T-helper 1 cell treated with Interleukin-12 subunit alpha and Interleukin-12 subunit beta and Interleukin-4 antibody, amounts not matched to agents 30 μg/mL and 1 μg/mL, for 36 hours (primary cell): ENCODE measurements around the gene CTDP1.
"Not testable (repeated sequence)": the region's sequence is repeated elsewhere in the genome, so short reads cannot be mapped to it uniquely, and the experiment has no call there.

ENCODE experiments used
- H3K27ac Mint-ChIP-seq: one replicate; pipeline ENCODE4 v1.8.0; 2021; ENCODE audit warnings: mild to moderate bottlenecking, mixed read lengths
- H3K27me3 Mint-ChIP-seq: one replicate; pipeline ENCODE4 v1.8.0; 2021; ENCODE audit warnings: low read depth, mixed read lengths
- H3K36me3 Mint-ChIP-seq: one replicate; pipeline ENCODE4 v1.8.0; 2021; ENCODE audit warnings: low read depth, mixed read lengths
- H3K4me1 Mint-ChIP-seq: one replicate; pipeline ENCODE4 v1.8.0; 2021; ENCODE audit warnings: low read depth, mixed read lengths
- H3K4me3 Mint-ChIP-seq: one replicate; pipeline ENCODE4 v1.8.0; 2021; ENCODE audit warnings: mild to moderate bottlenecking, moderate library complexity, mixed read lengths
- H3K9me3 Mint-ChIP-seq: one replicate; pipeline ENCODE4 v1.8.0; 2021; ENCODE audit warnings: mixed read lengths

Gene CTDP1

DNA sequence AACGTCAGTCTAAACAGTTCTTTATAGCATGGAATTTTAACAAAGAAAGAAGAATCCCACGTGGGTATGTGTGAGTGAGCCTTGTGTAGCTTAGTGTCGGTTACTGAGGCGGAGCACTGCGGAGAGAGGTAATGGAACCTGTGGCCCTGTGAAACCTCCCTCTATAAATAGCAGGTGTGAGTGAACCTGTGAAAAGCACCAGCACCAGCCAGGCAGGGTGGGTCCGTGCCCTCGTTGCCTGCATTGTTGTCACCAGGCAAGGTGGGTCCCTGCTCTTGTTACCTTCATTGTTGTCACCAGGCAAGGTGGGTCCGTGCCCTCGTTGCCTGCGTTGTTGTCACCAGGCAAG lies 4.7 kb downstream of the CTDP1 start:
- Mint-ChIP-seq H3K27me3 (no peaks in the 10 kb centered on the region), H3K4me1 (peaks cover 63% of the 10 kb centered on the region), H3K9me3 (no peaks in the 10 kb centered on the region), H3K36me3 (peaks cover 18% of the 10 kb centered on the region), H3K4me3 (peak overlapping the region; percentile 85), H3K27ac (peak overlapping the region; percentile 58)

DNA sequence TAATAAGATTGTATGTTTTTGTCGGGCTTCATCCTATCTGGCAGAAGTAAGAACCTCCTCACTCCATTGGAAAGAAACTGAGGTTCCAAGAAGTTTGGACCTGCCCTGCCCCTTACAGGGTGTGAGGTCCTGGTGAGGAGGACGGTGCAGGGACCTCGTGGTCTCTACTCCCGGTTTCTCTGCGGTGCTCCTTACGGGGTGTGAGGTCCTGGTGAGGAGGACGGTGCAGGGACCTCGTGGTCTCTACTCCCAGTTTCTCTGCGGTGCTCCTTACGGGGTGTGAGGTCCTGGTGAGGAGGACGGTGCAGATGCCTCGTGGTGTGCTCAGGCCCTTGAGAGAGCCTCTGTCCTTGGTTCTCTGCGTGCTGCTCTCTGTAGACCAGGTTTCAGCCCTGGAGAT lies 5.2 kb downstream of the CTDP1 start:
- no peak overlapping the region for H3K27ac Mint-ChIP-seq
- peaks cover 63% of the 10 kb centered on the region for H3K4me1 Mint-ChIP-seq
- H3K4me3 Mint-ChIP-seq, result peak overlapping the region; percentile 85
- H3K36me3 Mint-ChIP-seq, result peaks cover 18% of the 10 kb centered on the region
- no peaks in the 10 kb centered on the region for H3K9me3 Mint-ChIP-seq
- H3K27me3 Mint-ChIP-seq, result no peaks in the 10 kb centered on the region

DNA sequence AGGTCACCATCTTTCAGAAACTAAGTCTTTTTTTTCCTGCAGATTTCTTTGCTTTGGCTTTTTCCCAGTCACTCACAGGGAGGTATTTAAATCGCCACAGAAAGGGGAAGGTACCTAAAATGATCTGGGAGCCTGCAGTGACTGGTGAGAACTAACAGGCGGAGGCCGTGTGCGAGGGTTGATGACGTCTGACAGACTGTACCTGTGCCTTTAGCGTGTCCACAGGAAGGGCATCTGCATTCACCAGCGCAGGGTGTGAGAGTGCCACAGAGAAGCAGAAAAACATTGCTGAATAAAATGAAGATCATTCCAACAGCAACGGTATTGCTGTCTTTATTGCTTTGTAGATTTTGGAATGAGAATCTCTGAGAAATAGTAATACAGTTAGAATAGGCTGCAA lies 5.7 kb downstream of the CTDP1 start:
- Mint-ChIP-seq H3K27me3 (no peaks in the 10 kb centered on the region), H3K9me3 (no peaks in the 10 kb centered on the region), H3K36me3 (peaks cover 18% of the 10 kb centered on the region), H3K4me1 (peaks cover 63% of the 10 kb centered on the region), H3K4me3 (no peak overlapping the region), H3K27ac (no peak overlapping the region)

GRCh38 chr18:79685971-79686370 lies 6.4 kb downstream of the CTDP1 start:
- Mint-ChIP-seq H3K9me3 (no peaks in the 10 kb centered on the region), H3K4me3 (peak overlapping the region; percentile 20), H3K27me3 (no peaks in the 10 kb centered on the region), H3K27ac (peak overlapping the region; percentile 6), H3K36me3 (peaks cover 15% of the 10 kb centered on the region), H3K4me1 (peaks cover 61% of the 10 kb centered on the region)

DNA sequence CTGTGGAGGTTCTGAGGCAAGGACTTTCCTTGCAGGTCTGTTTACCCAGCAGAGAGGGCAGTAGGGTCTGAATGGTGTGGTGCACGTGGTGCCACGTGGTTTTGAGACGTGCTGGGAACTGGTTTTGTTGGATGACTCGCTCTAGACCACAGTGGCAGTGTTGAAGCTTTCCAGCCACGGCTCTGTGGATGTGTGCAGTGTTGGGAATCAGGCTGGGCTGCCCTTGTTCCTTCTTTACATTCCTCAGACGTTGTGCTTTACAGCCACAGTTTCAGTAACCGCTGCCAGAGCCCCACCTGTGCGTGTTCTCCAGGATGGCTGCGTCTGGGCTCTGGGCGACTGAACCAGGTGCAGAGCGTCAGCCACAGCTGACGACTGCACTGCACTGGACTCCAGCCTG lies 8.2 kb downstream of the CTDP1 start:
- no peak overlapping the region for H3K4me3 Mint-ChIP-seq

DNA sequence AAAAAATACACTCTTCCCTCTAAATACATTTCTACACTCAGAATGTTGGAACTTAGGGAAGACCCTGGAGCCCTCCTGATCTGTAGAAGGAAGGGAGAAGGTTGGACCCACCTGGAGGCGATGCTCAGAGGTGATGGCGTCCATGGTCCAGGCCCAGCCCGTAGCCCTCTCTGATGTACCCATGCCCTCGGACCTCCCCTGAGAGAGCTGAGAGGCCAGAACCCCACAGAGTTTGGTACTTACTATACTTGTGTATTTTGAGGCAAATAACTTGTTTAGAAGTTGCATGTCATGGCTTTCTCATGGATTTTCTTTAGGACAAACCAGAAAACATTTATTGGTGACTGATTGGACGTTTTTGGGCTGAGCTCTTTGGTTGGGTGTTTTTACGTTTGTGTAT lies 10.5 kb downstream of the CTDP1 start:
- H3K9me3 Mint-ChIP-seq, result no peaks in the 10 kb centered on the region
- no peaks in the 10 kb centered on the region for H3K27me3 Mint-ChIP-seq
- H3K4me1 Mint-ChIP-seq, result peaks cover 27% of the 10 kb centered on the region
- peaks cover 9% of the 10 kb centered on the region for H3K36me3 Mint-ChIP-seq
- no peak overlapping the region for H3K27ac Mint-ChIP-seq
- no peak overlapping the region for H3K4me3 Mint-ChIP-seq

More for the DNA sequence above, 8.2 kb downstream of the CTDP1 start:
- Mint-ChIP-seq H3K27me3 (no peaks in the 10 kb centered on the region), H3K27ac (no peak overlapping the region), H3K9me3 (no peaks in the 10 kb centered on the region), H3K36me3 (peaks cover 11% of the 10 kb centered on the region), H3K4me1 (peaks cover 48% of the 10 kb centered on the region)

GRCh38 chr18:79690586-79691482 lies 11.2 kb downstream of the CTDP1 start:
- Mint-ChIP-seq H3K9me3 (no peaks in the 10 kb centered on the region), H3K27me3 (no peaks in the 10 kb centered on the region), H3K4me3 (no peak overlapping the region), H3K27ac (no peak overlapping the region), H3K36me3 (peaks cover 5% of the 10 kb centered on the region), H3K4me1 (peaks cover 21% of the 10 kb centered on the region)

DNA sequence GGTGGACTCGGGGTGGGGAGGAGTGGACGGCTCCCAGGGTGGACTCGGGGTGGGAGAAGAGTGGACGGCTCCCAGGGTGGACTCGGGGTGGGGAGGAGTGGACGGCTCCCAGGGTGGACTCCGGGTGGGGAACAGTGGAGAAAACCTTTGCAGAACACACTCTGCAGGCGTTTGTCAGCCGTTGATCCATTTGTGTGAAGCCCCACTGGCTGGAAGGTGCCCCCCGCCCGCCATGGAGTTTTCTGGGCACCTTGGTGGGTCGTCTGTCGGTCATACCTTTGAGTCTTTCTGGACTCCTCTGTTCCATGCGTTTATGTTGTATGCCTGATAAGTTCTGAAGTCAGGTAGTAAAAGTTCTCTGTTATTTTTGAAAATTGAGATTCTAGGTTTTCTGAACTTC lies 12.5 kb downstream of the CTDP1 start:
- Mint-ChIP-seq H3K27ac (no peak overlapping the region), H3K4me1 (peaks cover 16% of the 10 kb centered on the region), H3K27me3 (no peaks in the 10 kb centered on the region), H3K36me3 (no peaks in the 10 kb centered on the region), H3K4me3 (no peak overlapping the region), H3K9me3 (no peaks in the 10 kb centered on the region)

DNA sequence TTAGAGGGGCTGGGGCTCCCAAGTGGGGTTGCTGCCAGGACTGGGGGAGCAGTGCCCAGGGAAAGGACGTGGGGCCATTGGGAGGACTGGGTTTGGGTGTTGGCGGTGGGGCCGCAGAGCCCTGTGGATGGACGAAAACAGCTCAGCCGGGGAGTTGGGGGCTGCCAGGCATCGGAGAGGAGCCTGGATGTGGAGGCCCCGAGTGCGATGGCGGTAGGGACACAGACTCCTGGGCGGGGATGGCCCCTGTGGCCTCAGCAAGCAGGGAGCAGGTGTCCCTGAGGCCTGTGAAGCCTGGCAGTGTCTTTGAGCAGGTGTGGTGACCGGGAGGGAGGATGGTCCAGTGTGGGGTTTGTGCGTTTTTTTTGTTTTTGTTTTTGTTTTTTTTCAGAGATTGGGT lies 13.3 kb downstream of the CTDP1 start:
- peak overlapping the region; percentile 69 for H3K27ac Mint-ChIP-seq

GRCh38 chr18:79693561-79694205 lies 14.1 kb downstream of the CTDP1 start:
- Mint-ChIP-seq H3K27me3 (no peaks in the 10 kb centered on the region), H3K27ac (no peak overlapping the region), H3K4me3 (no peak overlapping the region), H3K9me3 (no peaks in the 10 kb centered on the region), H3K36me3 (peaks cover 9% of the 10 kb centered on the region), H3K4me1 (peaks cover 12% of the 10 kb centered on the region)

More for the DNA sequence above, 13.3 kb downstream of the CTDP1 start:
- H3K4me3 Mint-ChIP-seq, result no peak overlapping the region
- no peaks in the 10 kb centered on the region for H3K27me3 Mint-ChIP-seq
- H3K9me3 Mint-ChIP-seq, result no peaks in the 10 kb centered on the region
- peaks cover 13% of the 10 kb centered on the region for H3K4me1 Mint-ChIP-seq
- H3K36me3 Mint-ChIP-seq, result peaks cover 5% of the 10 kb centered on the region

DNA sequence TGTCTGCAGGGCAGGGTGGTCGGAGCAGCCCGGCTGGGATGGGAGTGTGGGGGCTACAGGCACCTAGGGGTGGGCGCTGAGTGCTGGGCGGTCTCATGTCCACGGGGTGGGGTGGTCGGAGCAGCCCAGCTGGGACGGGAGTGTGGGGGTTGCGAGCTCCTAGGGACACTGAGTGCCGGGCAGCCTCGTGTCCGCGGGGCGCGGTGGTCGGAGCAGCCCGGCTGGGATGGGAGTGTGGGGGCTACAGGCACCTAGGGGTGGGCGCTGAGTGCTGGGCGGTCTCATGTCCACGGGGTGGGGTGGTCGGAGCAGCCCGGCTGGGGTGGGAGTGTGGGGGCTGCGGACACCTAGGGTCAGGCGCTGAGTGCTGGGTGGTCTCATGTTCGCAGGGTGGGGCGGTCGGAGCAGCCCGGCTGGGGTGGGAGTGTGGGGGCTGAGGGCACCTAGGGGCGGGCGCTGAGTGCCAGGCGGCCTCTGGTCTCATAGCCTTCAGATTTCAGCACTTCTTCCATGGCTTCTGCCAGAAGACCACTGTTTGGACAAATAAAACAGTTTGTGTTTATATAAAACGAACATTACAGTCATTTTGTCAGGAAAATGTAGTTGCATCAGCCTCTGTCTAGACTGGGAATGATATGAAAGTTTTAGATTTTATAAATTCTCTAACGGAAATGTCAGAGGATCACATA lies 14.7 kb downstream of the CTDP1 start:
- not testable (repeated sequence) for H3K4me1 Mint-ChIP-seq, H3K27ac Mint-ChIP-seq, H3K36me3 Mint-ChIP-seq, H3K27me3 Mint-ChIP-seq, H3K4me3 Mint-ChIP-seq, H3K9me3 Mint-ChIP-seq

DNA sequence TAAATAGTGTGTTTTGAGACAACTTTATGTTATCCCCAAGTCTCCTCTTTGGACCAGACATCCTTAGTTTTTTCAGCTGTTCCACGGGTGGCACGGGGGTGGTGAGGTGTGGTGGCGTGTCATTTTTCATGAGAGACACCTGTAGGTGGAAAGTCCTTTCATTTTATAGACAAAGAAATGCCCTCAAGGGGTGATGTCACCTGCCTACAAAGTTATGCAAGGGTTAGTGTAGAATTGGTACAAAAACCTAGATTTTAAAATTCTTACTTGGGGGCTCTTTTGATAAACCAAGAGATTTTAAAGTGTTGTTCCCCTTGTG lies 15.3 kb downstream of the CTDP1 start:
- Mint-ChIP-seq H3K27me3 (no peaks in the 10 kb centered on the region), H3K27ac (no peak overlapping the region), H3K9me3 (no peaks in the 10 kb centered on the region), H3K4me3 (no peak overlapping the region), H3K36me3 (peaks cover 14% of the 10 kb centered on the region), H3K4me1 (peaks cover 9% of the 10 kb centered on the region)

DNA sequence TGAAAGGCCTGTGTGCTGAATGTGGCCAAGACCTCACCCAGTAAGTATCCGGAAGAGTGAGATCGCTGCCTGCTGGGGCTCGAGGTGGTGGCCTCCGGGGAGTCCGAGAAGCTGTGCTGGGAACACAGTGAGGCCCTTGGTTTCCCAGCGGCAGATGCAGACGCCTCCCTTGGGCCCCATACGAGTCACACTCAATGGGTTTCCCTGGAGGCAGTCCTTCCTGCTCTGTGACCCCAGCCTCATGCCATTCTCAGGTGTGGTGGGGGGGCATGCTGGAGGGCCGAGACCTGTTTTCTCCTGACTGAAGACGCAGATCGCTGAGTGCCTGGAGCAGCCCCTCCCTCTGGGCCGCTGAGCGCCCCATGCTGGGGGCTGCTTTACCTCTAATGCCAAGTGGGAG lies 15.7 kb downstream of the CTDP1 start:
- Mint-ChIP-seq H3K27me3 (no peaks in the 10 kb centered on the region), H3K36me3 (peaks cover 18% of the 10 kb centered on the region), H3K4me3 (no peak overlapping the region), H3K9me3 (no peaks in the 10 kb centered on the region), H3K4me1 (peaks cover 12% of the 10 kb centered on the region), H3K27ac (no peak overlapping the region)

DNA sequence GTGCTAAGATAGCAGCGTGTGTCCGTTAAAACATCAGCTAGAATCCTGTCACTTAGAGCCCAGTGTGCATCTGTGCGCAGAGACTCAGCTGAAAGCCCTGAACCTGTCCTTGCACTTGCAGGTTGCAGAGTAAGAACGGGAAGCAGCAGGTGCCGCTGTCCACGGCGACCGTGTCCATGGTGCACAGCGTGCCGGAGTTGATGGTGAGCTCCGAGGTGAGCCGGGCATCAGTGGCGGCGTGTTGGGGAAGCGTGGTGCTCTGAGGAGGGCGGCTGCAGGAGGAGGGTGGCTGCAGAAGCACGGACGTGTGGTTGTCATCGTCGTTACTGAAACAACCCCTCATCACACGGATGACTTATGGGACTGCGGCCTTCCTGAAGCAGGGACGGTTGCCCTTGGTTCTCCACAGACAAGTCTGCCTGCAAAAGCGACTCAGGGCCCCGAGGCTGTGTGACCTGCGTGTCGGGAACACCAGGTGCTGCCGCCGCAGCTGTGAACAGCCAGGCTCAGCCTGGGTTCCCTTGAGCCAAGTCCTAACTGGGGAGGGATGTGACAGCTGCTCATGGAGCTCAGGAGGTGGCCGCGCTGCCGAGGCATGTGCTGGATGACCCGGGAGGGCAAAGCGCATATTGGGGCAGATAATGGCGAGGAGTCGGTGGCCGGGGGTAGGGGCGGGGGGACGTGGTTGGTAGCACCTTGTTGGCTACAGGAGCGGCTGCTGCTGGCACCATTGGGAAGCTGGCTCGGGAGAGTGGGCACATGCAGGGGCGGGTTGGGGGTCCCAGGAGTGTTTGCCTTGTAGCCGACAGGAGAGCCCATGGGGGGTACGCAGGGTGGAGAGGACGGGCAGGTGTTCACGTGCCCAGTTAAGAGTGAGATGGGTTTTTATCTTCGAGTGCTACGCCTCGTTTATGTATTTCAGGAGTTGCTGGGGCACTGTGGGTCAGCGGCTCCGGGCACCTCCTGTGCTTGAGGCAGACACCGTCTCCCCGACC lies 16.6 kb downstream of the CTDP1 start:
- Mint-ChIP-seq H3K27me3 (no peaks in the 10 kb centered on the region), H3K4me3 (no peak overlapping the region), H3K4me1 (peaks cover 10% of the 10 kb centered on the region), H3K36me3 (peaks cover 22% of the 10 kb centered on the region), H3K27ac (no peak overlapping the region), H3K9me3 (no peaks in the 10 kb centered on the region)
